Measurements from ENCODE around the gene NTM. TPM values are rescaled to one million over a fixed set of nuclear protein-coding genes. Genes with fewer than 3 reads are reported as not detected.

The NTM gene
- total and polyA plus RNA-seq, 2 donors (not counting 3 experiments of a cell fraction or from before 2014, with no cell fraction given): 1.00 to 1.1 TPM

- Histone ChIP-seq H3K4me1 (ENCODE audit: control insufficient read depth, extremely low read depth, insufficient read depth, low read length) (no peaks in the 10 kb centered on the region), H4K20me1 (replicated peaks; ENCODE audit: control insufficient read depth, extremely low read depth, insufficient read depth, low read length) (no peaks in the 10 kb centered on the region), H3K9me3 (replicated peaks; ENCODE audit: control insufficient read depth, insufficient read depth, low read length) (no peaks in the 10 kb centered on the region), H3K79me2 (ENCODE audit: control insufficient read depth, insufficient read depth, low read length) (no peaks in the 10 kb centered on the region), H3K36me3 (ENCODE audit: control insufficient read depth in 2 of 2, extremely low read depth in 1 of 2, insufficient read depth in 2 of 2, low read length in 2 of 2) (no peaks in the 10 kb centered on the region), H3K4me3 (replicated peaks in 1 of 3; ENCODE audit: insufficient read depth in 1 of 3, low read depth in 1 of 3, low read length in 3 of 3) (no peak overlapping the region), H3K9ac (replicated peaks; ENCODE audit: extremely low read depth, insufficient read depth, low read length) (no peak overlapping the region), H2AFZ (ENCODE audit: low read depth, low read length) (no peak overlapping the region), H3K27ac (ENCODE audit: insufficient read depth, low read depth, low read length) (no peak overlapping the region), H3K9me1 (replicated peaks; ENCODE audit: control insufficient read depth, extremely low read depth, insufficient read depth, low read length) (no peaks in the 10 kb centered on the region), H3K4me2 (ENCODE audit: insufficient read depth, low read length) (no peak overlapping the region), H3K27me3 (ENCODE audit: control insufficient read depth in 2 of 2, insufficient read depth in 2 of 2, low read length in 2 of 2) (no peaks in the 10 kb centered on the region)
- intact Hi-C loops (cut with micrococcal nuclease): no loop called here
- ChIA-PET POLR2A (no interaction called here), CTCF (no interaction called here)
- FAIRE-seq (no peak), DNase-seq (ENCODE audit: low read depth, low spot score) (no peak)
- dilution Hi-C loops (cut with MboI; ENCODE audit: extremely low pct_ligation_motif_present, low sequenced_read_pairs): no loop called here
- TF ChIP-seq JUN (IDR thresholded peaks at IDR 0.05; ENCODE audit: borderline replicate concordance, insufficient read depth, insufficient read length, low read depth) (no peak), POLR2AphosphoS5 (IDR thresholded peaks at IDR 0.05; ENCODE audit: insufficient read depth, low read depth, low read length) (no peak), CTCF (IDR thresholded peaks at IDR 0.05; ENCODE audit: extremely low read depth in 1 of 2, insufficient read depth in 1 of 2, low read depth in 1 of 2, low read length in 2 of 2) (no peak), GATA2 (IDR thresholded peaks at IDR 0.05; ENCODE audit: insufficient read depth, insufficient read length, low read depth, low read length) (no peak), EZH2 (IDR thresholded peaks at IDR 0.05; ENCODE audit: borderline replicate concordance, low read depth, low read length, severe bottlenecking) (no peak), POLR2A (IDR thresholded peaks at IDR 0.05; ENCODE audit: low read depth, low read length) (no peak), MAX (IDR thresholded peaks at IDR 0.05; ENCODE audit: insufficient read depth, insufficient read length) (no peak), MYC (IDR thresholded peaks at IDR 0.05; ENCODE audit: low read depth, low read length) (no peak), FOS (IDR thresholded peaks at IDR 0.05; ENCODE audit: borderline replicate concordance, insufficient read depth, low read length) (no peak)
- BruUV-seq (replicated peaks): no TSS peak
Measured at GRCh38 chr11:131385763-131386390, 15.5 kb downstream of the NTM start.

Data from endothelial cell of umbilical vein (primary cell).